MCF 10A (cell line): ENCODE results near the gene TUBA8. TPM values are rescaled to one million over a fixed set of nuclear protein-coding genes. Genes with fewer than 3 reads are reported as not detected.

Experiments
- BruUV-seq: library from RNA; stranded (reverse); fragments of 400-500 nt; replicated peaks from 2 replicates; lab custom pipeline; 2021; lab: Mats Ljungman, UMichigan
- CTCF ChIA-PET: fragments of 300-600 bp; sonication (Branson Sonifier 250); formaldehyde crosslinking; extraction: SDS; loops from one replicate; lab custom pipeline; 2021; ENCODE audit warnings: antibody characterized with exemption, inconsistent platforms; lab: Yijun Ruan, JAX
- POLR2A ChIA-PET: fragments of 300-600, 350-650 bp; sonication (Branson Sonifier 250); formaldehyde crosslinking; extraction: SDS; loops from one replicate; lab custom pipeline; 2020; ENCODE audit warnings: antibody characterized with exemption, inconsistent platforms; lab: Yijun Ruan, JAX
- DNase-seq: peaks from one replicate; pipeline ENCODE4 v3.0.0-alpha.2; 2018; ENCODE audit not compliant: unreplicated experiment
- H3K27ac Mint-ChIP-seq: one replicate; pipeline ENCODE4 v1.8.0; 2022; ENCODE audit warnings: mild to moderate bottlenecking, low read depth, mixed read lengths; ENCODE audit not compliant: unreplicated experiment
- H3K27me3 Mint-ChIP-seq: one replicate; pipeline ENCODE4 v1.8.0; 2022; ENCODE audit warnings: mixed read lengths; ENCODE audit not compliant: insufficient read depth, unreplicated experiment
- H3K36me3 Mint-ChIP-seq: one replicate; pipeline ENCODE4 v1.8.0; 2022; ENCODE audit warnings: mild to moderate bottlenecking, moderate library complexity, mixed read lengths; ENCODE audit not compliant: insufficient read depth, unreplicated experiment
- H3K4me1 Mint-ChIP-seq: one replicate; pipeline ENCODE4 v1.8.0; 2022; ENCODE audit warnings: mixed read lengths; ENCODE audit not compliant: insufficient read depth, unreplicated experiment
- H3K4me3 Mint-ChIP-seq: one replicate; pipeline ENCODE4 v1.8.0; 2022; ENCODE audit warnings: mild to moderate bottlenecking, moderate library complexity, mixed read lengths; ENCODE audit not compliant: unreplicated experiment
- H3K9me3 Mint-ChIP-seq: one replicate; pipeline ENCODE4 v1.8.0; 2022; ENCODE audit warnings: mixed read lengths; ENCODE audit not compliant: unreplicated experiment
- intact Hi-C: fragments of 100-400 bp; cut with micrococcal nuclease; formaldehyde crosslinking; loops from 2 replicates; pipeline ENCODE4 v1.14.1; 2022
- total RNA-seq: library from RNA; stranded (reverse); gene quantifications from 2 replicates; pipeline ENCODE4 v1.2.3, GENCODE V29; 2022
- TF ChIP-seq, protein P1 (sequence below): fragments of 200-600 bp; IDR thresholded peaks from one replicate; pipeline ENCODE4 v1.8.0; 2022; ENCODE audit warnings: antibody characterized with exemption, mild to moderate bottlenecking; ENCODE audit not compliant: unreplicated experiment

TUBA8 gene
- total RNA-seq, 1 experiment from 2014 or later: not detected

DNA sequence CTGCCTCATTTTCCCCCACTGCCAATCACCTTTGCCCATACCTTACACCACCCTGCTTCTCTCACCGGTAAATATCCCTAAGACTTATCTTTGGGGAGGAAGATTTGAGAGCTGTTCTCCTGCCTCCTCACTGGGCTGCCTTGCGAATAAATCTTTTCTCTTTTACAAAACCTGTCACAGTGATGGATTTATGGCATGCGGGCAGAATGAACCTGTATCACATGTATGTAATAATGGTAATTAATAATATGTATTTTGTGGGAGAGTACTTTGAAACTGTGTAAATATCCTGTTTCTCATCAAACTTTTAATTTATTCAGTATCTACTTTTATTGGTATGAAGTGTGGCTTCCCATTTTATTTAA is 35.8 kb downstream of the TUBA8 start:
- ChIA-PET CTCF (no interaction called here), POLR2A (no interaction called here)
- DNase-seq: no peak
- intact Hi-C loops: no loop called here
- Mint-ChIP-seq H3K4me3 (no peak overlapping the region), H3K27me3 (no peaks in the 10 kb centered on the region), H3K9me3 (no peaks in the 10 kb centered on the region), H3K4me1 (peaks cover 8% of the 10 kb centered on the region), H3K36me3 (no peaks in the 10 kb centered on the region), H3K27ac (no peak overlapping the region)
- TF ChIP-seq, protein P1, sequence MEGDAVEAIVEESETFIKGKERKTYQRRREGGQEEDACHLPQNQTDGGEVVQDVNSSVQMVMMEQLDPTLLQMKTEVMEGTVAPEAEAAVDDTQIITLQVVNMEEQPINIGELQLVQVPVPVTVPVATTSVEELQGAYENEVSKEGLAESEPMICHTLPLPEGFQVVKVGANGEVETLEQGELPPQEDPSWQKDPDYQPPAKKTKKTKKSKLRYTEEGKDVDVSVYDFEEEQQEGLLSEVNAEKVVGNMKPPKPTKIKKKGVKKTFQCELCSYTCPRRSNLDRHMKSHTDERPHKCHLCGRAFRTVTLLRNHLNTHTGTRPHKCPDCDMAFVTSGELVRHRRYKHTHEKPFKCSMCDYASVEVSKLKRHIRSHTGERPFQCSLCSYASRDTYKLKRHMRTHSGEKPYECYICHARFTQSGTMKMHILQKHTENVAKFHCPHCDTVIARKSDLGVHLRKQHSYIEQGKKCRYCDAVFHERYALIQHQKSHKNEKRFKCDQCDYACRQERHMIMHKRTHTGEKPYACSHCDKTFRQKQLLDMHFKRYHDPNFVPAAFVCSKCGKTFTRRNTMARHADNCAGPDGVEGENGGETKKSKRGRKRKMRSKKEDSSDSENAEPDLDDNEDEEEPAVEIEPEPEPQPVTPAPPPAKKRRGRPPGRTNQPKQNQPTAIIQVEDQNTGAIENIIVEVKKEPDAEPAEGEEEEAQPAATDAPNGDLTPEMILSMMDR: no peak
- BruUV-seq: no TSS peak

DNA sequence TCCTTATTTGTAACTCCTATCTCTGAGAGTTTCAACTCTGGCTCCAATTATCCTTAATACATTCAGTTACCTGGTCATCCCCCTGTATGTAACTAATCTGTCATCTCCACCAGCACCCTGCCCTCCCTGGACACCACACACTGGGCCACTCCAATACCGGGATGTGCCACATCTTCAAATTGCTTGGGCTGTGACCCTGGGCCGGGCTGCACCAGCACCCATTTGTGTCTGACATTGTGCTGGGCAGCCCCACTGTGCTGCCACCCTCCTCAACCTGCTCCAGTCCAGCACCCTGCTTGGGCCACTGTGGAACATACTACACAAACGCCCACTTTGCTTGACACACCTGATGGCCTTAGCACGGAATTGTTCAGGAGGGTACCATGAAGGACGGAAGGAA is 37.2 kb downstream of the TUBA8 start:
- H3K4me3 Mint-ChIP-seq: no peak overlapping the region
- no peak overlapping the region for H3K27ac Mint-ChIP-seq
- ChIA-PET POLR2A (no interaction called here), CTCF (no interaction called here)
- DNase-seq: no peak
- TF ChIP-seq, protein P1: no peak
- H3K36me3 Mint-ChIP-seq: no peaks in the 10 kb centered on the region
- H3K9me3 Mint-ChIP-seq: no peaks in the 10 kb centered on the region
- intact Hi-C loops: no loop called here
- no TSS peak for BruUV-seq
- H3K27me3 Mint-ChIP-seq: no peaks in the 10 kb centered on the region
- H3K4me1 Mint-ChIP-seq: peaks cover 8% of the 10 kb centered on the region

DNA sequence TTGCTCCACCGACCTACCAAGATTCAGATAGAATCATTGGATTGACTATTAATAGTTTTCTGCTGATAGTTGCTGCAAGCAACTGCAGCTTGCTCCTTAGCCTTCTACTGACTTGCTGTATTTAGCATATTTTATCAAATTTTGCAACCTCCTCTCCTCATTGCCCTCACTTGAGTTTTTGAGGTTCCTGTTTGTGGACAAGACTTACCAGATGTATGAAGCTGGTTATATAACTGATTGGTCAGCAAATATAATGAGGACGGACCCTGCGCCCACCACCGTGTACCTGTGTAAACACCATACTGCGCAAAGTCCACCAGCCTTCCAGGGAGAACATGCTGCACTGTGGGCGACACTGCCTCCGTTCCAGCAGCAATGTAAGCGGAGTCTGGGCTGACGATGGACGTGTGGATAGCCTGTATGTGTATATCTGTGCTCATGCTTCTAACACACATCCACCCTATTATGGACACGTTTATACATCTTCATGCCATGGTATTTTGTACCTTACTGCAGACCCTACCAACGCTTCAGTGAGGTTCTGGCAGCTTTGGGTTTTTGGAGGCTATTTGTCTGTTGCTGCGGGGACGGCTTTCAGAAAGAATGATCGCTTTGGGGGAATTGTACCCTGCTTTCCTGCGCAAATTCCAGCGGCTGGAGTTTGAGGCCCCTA is 37.8 kb downstream of the TUBA8 start:
- intact Hi-C loops: no loop called here
- no peaks in the 10 kb centered on the region for H3K27me3 Mint-ChIP-seq
- TSS peak; percentile 40 for BruUV-seq
- TF ChIP-seq, protein P1: no peak
- no peaks in the 10 kb centered on the region for H3K9me3 Mint-ChIP-seq
- ChIA-PET CTCF (no interaction called here), POLR2A (no interaction called here)
- no peak overlapping the region for H3K27ac Mint-ChIP-seq
- H3K36me3 Mint-ChIP-seq: no peaks in the 10 kb centered on the region
- DNase-seq: no peak
- H3K4me3 Mint-ChIP-seq: no peak overlapping the region
- H3K4me1 Mint-ChIP-seq: peaks cover 8% of the 10 kb centered on the region

DNA sequence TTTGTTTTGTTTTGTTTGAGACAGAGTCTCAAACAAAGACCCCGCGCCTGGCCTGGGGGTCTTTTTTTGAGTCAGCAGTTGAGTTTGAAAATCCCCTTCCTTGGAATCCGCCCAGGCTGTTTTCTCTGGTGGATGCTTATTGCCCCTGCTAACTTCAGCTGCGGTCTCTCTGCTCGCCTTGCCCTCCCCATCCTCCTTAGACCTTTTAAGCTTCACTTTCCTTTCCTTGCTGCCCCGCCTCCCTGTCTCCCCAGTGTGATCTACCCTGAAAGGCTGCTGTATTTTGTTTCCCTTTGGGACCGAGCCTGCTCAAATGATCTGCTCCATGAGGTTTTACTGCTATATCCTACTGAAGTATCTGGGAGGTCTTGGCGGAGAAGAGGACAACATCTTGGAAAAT is 41.9 kb downstream of the TUBA8 start:
- peaks cover 13% of the 10 kb centered on the region for H3K4me1 Mint-ChIP-seq
- H3K27me3 Mint-ChIP-seq: no peaks in the 10 kb centered on the region
- no peak overlapping the region for H3K4me3 Mint-ChIP-seq
- POLR2A ChIA-PET: interaction anchor here (1.0 kb wide), 1 partner anchor 9 kb away, joined by 3 read pairs; no protein-coding TSS in a partner anchor
- TF ChIP-seq, protein P1: no peak
- intact Hi-C loops: no loop called here
- H3K27ac Mint-ChIP-seq: no peak overlapping the region
- BruUV-seq: no TSS peak
- H3K9me3 Mint-ChIP-seq: no peaks in the 10 kb centered on the region
- H3K36me3 Mint-ChIP-seq: no peaks in the 10 kb centered on the region
- CTCF ChIA-PET: interaction anchor here (0.6 kb wide), 1 partner anchor 600 kb away, joined by 3 read pairs; no protein-coding TSS in a partner anchor
- no peak for DNase-seq
